22Rv1 (cell line): ENCODE data around the gene RBMS3.

Experiments used
- H3K27ac ChIP-seq: fragments of 450-650 bp; 2 replicates; pipeline ENCODE4 v1.5.1; 2017
- CTCF ChIP-seq: fragments of 450-650 bp; IDR thresholded peaks from 2 replicates; pipeline ENCODE4 v1.5.1; 2017; ENCODE audit warnings: mild to moderate bottlenecking
- ZFX ChIP-seq: fragments of 450-650 bp; IDR thresholded peaks from 2 replicates; pipeline ENCODE4 v1.6.1; 2017; ENCODE audit warnings: antibody characterized with exemption, borderline replicate concordance

Gene RBMS3

GRCh38 chr3:29283231-29284119, 2.6 kb downstream of the RBMS3 start:
- no peak for TF ChIP-seq ZFX
- no peak for TF ChIP-seq CTCF
- H3K27ac ChIP-seq: no peak overlapping the region

- no peak overlapping the region for H3K27ac ChIP-seq
Measured at GRCh38 chr3:29284497-29284896, 3.6 kb downstream of the RBMS3 start.

GRCh38 chr3:29285471-29286071, 4.7 kb downstream of the RBMS3 start:
- no peak overlapping the region for H3K27ac ChIP-seq

More at GRCh38 chr3:29284497-29284896, 3.6 kb downstream of the RBMS3 start:
- TF ChIP-seq ZFX (no peak), CTCF (no peak)

DNA sequence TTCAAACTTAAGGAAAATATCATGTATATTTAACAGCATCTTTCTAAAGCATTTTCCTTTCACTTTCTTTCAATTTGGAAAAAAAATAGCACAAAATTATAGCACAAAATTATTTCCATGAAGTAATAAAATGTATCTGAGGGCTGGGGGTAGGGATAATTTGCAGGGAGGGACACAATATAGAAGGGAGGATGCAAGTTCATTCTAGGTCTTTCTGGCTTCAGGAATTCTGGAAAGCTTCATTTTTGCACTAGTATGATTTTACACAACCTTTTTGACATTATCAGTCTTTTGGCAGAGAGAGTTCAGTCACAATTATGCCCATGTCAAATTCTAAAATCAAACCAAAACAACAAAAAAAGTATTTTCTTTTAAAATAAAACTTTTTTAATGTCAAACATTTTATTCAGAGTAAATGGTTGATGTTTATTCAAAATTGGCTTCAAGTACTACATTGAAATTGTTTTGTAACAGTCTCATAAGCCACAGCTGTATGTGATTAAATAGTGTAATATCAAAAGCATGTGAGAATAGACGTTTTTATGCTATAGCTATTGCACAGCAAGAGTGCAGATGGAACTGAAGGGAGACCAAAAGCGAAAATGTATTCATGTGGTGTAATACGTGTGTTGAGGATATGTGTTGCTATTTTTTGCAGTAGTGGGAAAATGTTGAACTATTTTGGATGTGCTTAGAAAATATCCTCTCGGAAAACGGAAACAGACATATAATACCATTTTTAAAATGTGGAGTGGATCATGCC, 5.8 kb downstream of the RBMS3 start:
- TF ChIP-seq CTCF (no peak), ZFX (no peak)
- H3K27ac ChIP-seq: no peak overlapping the region

More at GRCh38 chr3:29285471-29286071, 4.7 kb downstream of the RBMS3 start:
- no peak for TF ChIP-seq ZFX
- TF ChIP-seq CTCF: no peak

DNA sequence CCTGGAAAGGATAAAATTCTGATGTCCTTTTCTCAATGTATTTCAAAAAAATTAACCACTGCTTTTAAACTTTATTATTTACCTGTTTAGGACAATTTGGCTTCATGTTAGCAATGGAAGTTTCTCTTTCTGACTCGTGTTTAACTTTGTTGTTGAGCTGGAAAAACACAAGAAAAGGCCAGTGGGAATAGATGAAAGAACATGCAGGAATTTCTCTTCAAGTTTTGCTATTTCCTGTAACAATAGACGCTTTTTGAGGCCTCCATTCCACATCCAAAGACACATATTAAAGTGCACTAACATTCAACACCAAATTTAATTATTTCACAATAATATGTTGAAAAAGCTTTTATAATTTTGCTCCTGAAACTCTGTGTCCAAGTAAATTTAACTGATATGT, 9.7 kb downstream of the RBMS3 start:
- no peak overlapping the region for H3K27ac ChIP-seq

GRCh38 chr3:29291260-29291981, 10.6 kb downstream of the RBMS3 start:
- no peak for TF ChIP-seq CTCF
- no peak for TF ChIP-seq ZFX
- H3K27ac ChIP-seq: no peak overlapping the region

More for the DNA sequence above, 9.7 kb downstream of the RBMS3 start:
- TF ChIP-seq ZFX (no peak), CTCF (no peak)
